Ascending aorta (tissue), 2 donors: ENCODE results near the gene ZMYM2. TPM values are rescaled to one million over a fixed set of nuclear protein-coding genes. Genes with fewer than 3 reads are reported as not detected.

Source experiments
- DNase-seq, 2 donors: peaks; one replicate each; pipeline ENCODE4 v3.0.0-alpha.2; 2019; ENCODE audit warnings: low spot score in 2 of 2
- H3K27ac ChIP-seq, 2 donors: fragments of 200-600 bp; sonication (generic); one replicate each; pipeline ENCODE4 v1.5.1; 2016 to 2017; ENCODE audit warnings: mild to moderate bottlenecking in 1 of 2
- H3K27me3 ChIP-seq: fragments of 200-600 bp; sonication (generic); one replicate; pipeline ENCODE4 v1.5.1; 2017
- H3K36me3 ChIP-seq, 2 donors: fragments of 200-600 bp; sonication (generic); one replicate each; pipeline ENCODE4 v1.5.1; 2016
- H3K4me1 ChIP-seq, 2 donors: fragments of 200-600 bp; sonication (generic); one replicate each; pipeline ENCODE4 v1.5.1; 2016 to 2017; ENCODE audit warnings: mild to moderate bottlenecking in 1 of 2
- H3K4me3 ChIP-seq, 2 donors: fragments of 200-600 bp; sonication (generic); one replicate each; pipeline ENCODE4 v1.5.1; 2016 to 2017; ENCODE audit warnings: mild to moderate bottlenecking in 1 of 2
- H3K9me3 ChIP-seq, 2 donors: fragments of 200-600 bp; sonication (generic); one replicate each; pipeline ENCODE4 v1.5.1; 2016
- intact Hi-C: fragments of 100-400 bp; cut with DNase I; formaldehyde crosslinking; loops from one replicate; pipeline ENCODE4 v1.15.1; 2023
- total RNA-seq: library from RNA; depleted of rRNA; stranded (reverse); fragments of >200 nt; gene quantifications from one replicate; pipeline ENCODE4 v1.1.0, GENCODE V29; 2016
- TF ChIP-seq, protein P1 (sequence below), 3 experiments: fragments of 200-600 bp in 2 of 3; fragments of 450-650 bp in 1 of 3; sonication (generic) in 2 of 3; IDR thresholded peaks; one replicate each; pipeline ENCODE4 v1.5.1; 2016 to 2019; ENCODE audit warnings: antibody characterized with exemption in 3 of 3, mild to moderate bottlenecking in 1 of 3, moderate library complexity in 1 of 3

The ZMYM2 gene
- total RNA-seq, 1 donor from 2014 or later: 76.6 TPM

DNA sequence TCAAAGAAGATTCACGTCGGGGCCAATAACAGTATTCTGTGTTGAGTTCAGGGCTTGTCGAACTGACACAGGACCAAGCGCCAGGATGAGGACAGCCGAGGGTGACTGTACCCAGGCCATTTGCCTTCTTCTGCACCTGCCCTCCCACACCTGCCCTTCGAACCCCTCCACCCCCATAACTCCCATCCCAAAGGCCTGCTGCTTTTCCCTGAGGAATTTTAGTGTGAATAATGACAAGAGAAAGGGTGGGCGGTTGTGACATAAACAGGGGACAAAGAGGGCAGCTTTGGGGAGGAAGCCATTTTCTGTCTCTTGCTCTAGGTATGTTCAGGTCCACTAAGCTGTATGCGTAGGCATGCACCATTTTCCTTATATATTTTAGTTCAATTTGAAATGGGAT is 176.2 kb downstream of the ZMYM2 start:
- intact Hi-C loops: no loop called here
- no peak for DNase-seq
- Histone ChIP-seq H3K4me3 (no peak overlapping the region), H3K27ac (no peak overlapping the region), H3K4me1 (no peaks in the 10 kb centered on the region), H3K36me3 (no peaks in the 10 kb centered on the region), H3K27me3 (peaks cover 9% of the 10 kb centered on the region), H3K9me3 (no peaks in the 10 kb centered on the region)
- TF ChIP-seq, protein P1, sequence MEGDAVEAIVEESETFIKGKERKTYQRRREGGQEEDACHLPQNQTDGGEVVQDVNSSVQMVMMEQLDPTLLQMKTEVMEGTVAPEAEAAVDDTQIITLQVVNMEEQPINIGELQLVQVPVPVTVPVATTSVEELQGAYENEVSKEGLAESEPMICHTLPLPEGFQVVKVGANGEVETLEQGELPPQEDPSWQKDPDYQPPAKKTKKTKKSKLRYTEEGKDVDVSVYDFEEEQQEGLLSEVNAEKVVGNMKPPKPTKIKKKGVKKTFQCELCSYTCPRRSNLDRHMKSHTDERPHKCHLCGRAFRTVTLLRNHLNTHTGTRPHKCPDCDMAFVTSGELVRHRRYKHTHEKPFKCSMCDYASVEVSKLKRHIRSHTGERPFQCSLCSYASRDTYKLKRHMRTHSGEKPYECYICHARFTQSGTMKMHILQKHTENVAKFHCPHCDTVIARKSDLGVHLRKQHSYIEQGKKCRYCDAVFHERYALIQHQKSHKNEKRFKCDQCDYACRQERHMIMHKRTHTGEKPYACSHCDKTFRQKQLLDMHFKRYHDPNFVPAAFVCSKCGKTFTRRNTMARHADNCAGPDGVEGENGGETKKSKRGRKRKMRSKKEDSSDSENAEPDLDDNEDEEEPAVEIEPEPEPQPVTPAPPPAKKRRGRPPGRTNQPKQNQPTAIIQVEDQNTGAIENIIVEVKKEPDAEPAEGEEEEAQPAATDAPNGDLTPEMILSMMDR (IDR thresholded peaks at IDR 0.05): no peak

GRCh38 chr13:20136781-20137703 is 178.5 kb downstream of the ZMYM2 start:
- Histone ChIP-seq H3K4me3 (no peak overlapping the region), H3K36me3 (no peaks in the 10 kb centered on the region), H3K9me3 (no peaks in the 10 kb centered on the region), H3K27ac (no peak overlapping the region), H3K27me3 (peaks cover 9% of the 10 kb centered on the region), H3K4me1 (no peaks in the 10 kb centered on the region)
- intact Hi-C loops: no loop called here
- no peak for DNase-seq
- TF ChIP-seq, protein P1 (IDR thresholded peaks at IDR 0.05): peak in 1 of 3 experiments; percentile 19

DNA sequence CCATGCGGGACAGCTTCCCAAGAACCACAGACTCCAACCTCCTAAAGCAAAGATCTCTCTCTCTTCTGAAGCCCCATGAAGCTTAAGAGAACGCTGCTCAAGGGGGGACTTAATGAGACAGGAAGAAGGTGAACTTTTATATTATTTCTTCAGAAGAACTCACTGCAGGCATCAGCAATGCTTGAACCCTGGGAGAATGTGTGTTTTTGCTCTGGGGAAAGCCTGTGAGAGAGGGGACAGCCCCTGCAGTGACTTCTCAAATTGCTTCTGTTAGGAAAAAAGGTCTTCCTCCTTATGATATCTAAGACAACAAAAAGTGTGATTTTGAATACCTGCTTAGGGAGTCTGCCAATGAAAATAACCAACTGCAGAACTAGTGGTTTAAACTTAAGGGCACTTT is 179.3 kb downstream of the ZMYM2 start:
- TF ChIP-seq, protein P1 (IDR thresholded peaks at IDR 0.05): no peak
- intact Hi-C loops: no loop called here
- no peaks in the 10 kb centered on the region for H3K4me1 ChIP-seq
- peaks cover 9% of the 10 kb centered on the region for H3K27me3 ChIP-seq
- H3K36me3 ChIP-seq: no peaks in the 10 kb centered on the region
- no peaks in the 10 kb centered on the region for H3K9me3 ChIP-seq
- H3K27ac ChIP-seq: no peak overlapping the region
- H3K4me3 ChIP-seq: no peak overlapping the region
- DNase-seq: no peak

GRCh38 chr13:20140487-20140886 is 182.0 kb downstream of the ZMYM2 start:
- no peak overlapping the region for H3K27ac ChIP-seq
- no peaks in the 10 kb centered on the region for H3K9me3 ChIP-seq
- H3K36me3 ChIP-seq: no peaks in the 10 kb centered on the region
- DNase-seq: no peak
- no peak overlapping the region for H3K4me3 ChIP-seq
- TF ChIP-seq, protein P1 (IDR thresholded peaks at IDR 0.05): no peak
- intact Hi-C loops: no loop called here
- H3K4me1 ChIP-seq: no peaks in the 10 kb centered on the region
- H3K27me3 ChIP-seq: peaks cover 9% of the 10 kb centered on the region

Other genes starting within 250 kb of the ZMYM2 start
- 17.0 TPM for gene PSPC1, start 175.8 kb upstream of the ZMYM2 start, total RNA-seq
- 14.2 TPM for gene ZMYM5, start 95.1 kb upstream of the ZMYM2 start, total RNA-seq
- gene GJA3, start 202.3 kb downstream of the ZMYM2 start, total RNA-seq: not detected
- 0.21 TPM for gene GJB2, start 234.2 kb downstream of the ZMYM2 start, total RNA-seq